NCI-H146 (cell line): ENCODE data around the gene SNCAIP.
"Not testable (repeated sequence)": the region's sequence is repeated elsewhere in the genome, so short reads cannot be mapped to it uniquely, and the experiment has no call there.

Experiments used
- DNase-seq: peaks from one replicate; lab custom pipeline; 2025; lab: John Stamatoyannopoulos, UW

The SNCAIP gene

GRCh38 chr5:122362361-122362760, 50.3 kb downstream of the SNCAIP start:
- no peak for DNase-seq

DNA sequence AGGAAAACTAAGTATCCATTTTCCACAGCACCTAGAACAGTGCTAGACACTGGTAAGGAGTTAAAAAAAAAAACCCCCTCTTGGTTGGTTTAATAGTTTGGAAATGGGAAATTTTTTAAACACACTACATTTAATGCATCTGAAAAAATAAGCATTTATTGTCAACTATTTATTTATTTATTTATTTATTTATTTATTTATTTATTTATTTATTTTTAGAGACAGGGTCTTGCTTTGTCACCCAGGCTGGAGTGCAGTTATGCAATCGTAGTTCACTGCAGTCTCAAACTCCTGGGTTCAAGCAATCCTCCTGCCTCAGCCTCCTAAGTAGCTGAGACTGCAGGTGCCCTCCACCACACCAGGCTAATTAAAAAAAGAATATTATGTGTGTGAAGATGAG, 51.6 kb downstream of the SNCAIP start:
- DNase-seq = no peak

DNA sequence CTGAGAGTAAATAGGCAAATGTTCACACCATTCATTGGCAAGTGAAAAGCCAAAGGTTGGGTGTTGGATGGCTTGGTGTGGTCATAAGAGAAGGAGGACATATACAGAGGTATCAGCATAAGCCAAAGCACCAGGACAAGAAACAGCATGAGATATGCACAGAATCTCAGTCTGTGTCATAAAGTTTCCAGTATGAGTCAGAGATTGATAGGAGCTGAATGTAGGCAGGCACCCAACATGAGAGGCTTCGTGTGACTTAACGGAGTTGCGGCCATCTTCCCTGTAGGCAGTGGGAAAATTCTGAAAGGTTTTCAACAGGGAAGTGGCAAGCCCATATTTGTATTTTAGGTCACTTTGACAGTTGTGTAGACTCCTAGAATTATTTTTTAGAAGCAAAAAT, 54.5 kb downstream of the SNCAIP start:
- no peak for DNase-seq

- DNase-seq = no peak
Measured at GRCh38 chr5:122367456-122367855, 55.4 kb downstream of the SNCAIP start.

- no peak for DNase-seq
Measured at GRCh38 chr5:122368510-122369251, 56.6 kb downstream of the SNCAIP start.

GRCh38 chr5:122369253-122369815, 57.3 kb downstream of the SNCAIP start:
- no peak for DNase-seq

DNA sequence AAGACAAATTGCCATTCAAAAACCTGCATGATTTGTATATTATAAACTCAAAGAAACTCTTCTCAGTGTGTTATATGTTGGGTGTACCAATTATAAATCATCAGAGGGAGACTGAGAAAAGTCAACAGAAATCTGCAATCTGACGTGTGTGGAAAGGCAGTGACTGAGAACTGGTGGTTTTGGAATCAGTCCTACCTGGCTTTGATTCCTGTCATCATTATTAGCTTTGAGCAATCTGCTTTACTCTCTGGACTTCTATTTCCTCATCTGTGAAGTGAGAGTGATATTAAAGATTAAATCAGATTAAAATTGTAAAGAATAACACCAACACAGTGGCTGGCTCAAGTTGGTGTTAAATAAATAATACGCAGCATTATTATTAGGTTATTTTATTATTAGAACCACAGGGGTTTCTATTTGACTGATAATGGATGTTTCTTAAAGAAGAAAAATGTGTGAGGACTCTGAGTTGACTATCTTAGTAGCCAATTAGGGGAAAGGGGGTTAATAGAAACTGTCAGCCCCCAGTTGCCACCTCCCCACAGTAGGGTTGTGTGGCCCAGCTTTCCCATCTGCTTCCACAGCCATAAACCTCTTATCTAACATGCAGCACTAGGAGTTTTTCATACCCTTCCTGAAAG, 59.6 kb downstream of the SNCAIP start:
- no peak for DNase-seq

GRCh38 chr5:122374110-122374509, 62.1 kb downstream of the SNCAIP start:
- no peak for DNase-seq

- no peak for DNase-seq
Measured at GRCh38 chr5:122375801-122376200, 63.8 kb downstream of the SNCAIP start.

GRCh38 chr5:122376250-122376649, 64.2 kb downstream of the SNCAIP start:
- no peak for DNase-seq

- DNase-seq = no peak
Measured at GRCh38 chr5:122377026-122377425, 65.0 kb downstream of the SNCAIP start.

DNA sequence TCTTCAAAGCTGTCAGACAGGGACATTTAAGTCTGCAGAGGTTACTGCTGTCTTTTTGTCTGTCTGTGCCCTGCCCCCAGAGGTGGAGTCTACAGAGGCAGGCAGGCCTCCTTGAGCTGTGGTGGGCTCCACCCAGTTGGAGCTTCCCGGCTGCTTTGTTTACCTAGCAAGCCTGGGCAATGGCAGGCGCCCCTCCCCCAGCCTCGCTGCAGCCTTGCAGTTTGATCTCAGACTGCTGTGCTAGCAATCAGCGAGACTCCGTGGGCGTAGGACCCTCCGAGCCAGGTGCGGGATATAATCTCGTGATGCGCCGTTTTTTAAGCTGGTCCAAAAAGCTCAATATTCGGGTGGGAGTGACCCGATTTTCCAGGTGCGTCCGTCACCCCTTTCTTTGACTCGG, 70.9 kb downstream of the SNCAIP start:
- not testable (repeated sequence) for DNase-seq

GRCh38 chr5:122384739-122385235, 72.8 kb downstream of the SNCAIP start:
- DNase-seq = no peak

DNA sequence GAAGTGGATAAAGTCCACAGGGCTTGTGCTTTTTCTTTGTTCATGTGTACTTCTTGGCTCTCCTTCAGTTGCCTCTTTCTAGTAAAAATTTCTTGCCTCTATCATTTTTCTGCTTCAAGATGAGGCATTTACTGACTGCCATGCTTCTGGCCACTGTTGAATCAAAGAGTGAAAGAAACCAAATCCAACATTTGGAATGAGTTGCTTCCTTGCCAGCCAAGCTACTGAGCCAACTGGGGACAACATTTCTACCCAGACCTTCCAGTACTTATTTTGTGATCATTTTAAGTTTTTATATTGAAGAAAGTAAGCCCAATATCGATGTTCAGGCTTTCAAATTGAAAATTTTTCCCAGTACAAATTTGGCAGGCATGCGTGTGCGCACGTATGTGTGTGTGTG, 73.2 kb downstream of the SNCAIP start:
- no peak for DNase-seq

DNA sequence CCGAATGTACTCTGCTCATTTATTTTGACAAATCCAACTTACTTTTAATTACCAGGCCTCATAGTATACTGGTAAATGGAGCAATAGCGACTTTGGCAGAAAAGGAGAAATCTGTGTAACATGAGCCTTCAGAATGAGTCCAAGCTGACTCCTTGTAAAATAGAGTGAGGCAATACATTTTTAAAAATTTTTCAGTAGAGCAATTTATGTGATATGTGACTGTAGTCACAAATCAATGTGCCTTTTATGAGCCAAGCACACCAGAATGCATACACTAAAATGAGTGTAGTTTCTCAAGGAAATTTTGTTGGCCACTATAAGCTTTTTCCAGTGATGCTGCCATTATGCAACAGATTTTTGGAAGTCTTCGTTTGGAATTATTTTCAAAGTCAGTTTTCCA, 73.8 kb downstream of the SNCAIP start:
- no peak for DNase-seq

DNA sequence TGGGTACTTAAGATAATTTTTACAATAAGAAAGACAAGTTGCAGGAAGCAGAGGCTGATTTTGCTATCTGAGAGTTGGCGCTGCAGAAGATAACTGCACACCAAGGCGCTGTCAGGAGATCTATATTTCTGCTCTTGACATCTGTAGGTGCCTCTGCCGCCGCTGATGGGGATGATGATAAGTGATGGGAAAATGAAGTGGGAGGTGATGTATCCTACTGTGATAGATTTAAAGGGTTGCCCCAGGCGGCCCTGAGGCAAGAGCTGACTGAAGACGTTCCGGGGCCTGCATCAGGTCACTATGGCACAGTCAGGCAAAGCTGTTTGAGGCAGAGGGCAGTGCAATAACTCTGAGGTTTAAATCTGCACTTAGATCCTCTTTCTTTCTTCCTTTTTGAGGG, 78.1 kb downstream of the SNCAIP start:
- DNase-seq = no peak

DNA sequence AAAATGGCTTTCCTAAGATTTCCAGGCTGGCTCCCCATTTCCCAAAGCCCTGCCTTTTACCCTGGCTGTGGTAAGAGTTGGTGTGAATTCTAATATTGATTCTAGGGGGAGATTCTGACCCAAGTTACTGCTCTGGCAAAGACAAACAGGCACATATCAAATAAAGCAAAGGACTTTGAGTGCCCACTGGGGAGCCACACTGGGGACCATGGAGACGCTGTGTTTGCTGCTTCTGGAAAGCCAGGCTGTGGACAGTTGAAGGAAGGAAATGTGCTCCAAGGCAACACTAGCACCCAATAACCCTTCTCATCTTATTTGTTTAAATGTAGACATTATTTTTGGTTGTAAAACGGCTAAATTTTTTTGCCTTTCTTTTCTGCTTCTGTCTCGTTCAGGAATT, 78.7 kb downstream of the SNCAIP start:
- no peak for DNase-seq

DNA sequence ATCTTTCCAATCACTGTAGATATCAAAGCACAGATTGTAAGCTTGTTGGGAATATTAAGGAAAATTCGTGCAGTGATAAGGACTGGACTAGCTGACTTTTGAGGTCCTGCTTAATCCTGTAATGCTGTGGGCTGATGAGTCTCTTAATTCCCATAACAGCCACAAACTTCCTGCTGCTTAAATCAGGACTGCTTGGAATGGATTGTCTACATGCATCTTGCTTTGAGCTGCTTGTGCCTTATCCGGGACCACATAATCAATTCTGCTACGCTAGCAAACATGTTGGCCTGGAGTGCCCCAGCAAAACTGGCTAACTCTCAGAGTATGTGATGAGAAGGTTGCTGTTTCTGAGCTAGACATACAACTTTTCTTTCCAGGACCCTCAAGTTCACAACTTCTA, 79.6 kb downstream of the SNCAIP start:
- no peak for DNase-seq

GRCh38 chr5:122392224-122392623, 80.2 kb downstream of the SNCAIP start:
- no peak for DNase-seq

DNA sequence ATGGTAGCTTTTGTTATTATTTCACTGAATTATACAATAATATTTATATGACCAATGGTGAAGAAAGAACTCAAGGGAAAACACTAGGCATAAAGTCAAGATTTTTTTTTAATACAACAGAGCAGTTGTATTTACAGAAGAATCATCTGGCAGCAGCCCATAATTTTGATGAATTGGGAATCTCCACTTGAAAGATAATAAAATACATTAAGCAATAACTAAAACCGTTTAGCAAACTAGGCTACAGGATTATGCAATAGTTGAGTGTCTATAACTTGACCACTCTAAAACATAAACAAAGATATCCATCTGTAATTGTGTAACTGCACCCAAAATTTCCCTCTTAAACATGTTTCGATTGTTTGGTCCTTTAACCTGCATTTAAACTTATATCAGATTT, 80.8 kb downstream of the SNCAIP start:
- no peak for DNase-seq

DNA sequence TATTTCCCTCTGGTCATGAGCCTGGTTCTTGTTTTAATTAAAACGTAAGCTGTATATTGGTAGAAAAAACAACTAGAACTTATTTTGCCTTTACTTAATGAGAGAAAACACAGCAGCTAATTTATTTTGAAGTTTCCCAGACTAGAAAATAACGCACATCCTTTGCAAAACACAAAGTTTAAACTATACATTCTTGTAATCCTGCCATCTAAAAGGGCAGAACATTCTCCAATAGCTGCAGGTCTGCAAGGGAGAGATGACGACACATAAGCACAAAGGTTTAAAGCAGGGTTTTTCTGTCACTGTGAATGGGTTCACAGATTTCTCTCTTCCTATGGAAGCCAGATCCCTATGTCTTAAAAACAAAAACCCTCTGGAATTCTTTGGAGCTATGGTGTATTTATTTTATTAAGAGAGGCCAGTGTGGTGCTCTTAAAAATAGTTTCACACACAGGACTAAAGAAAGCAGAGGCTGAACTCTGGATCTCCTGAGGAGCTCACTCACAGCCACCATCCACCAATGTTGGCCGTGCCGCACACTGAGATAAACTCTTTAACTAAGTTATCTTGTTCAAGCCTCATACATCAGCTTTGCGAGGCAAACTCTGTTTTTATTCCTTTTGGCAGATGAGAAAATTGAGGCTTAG, 82.4 kb downstream of the SNCAIP start:
- DNase-seq = no peak

DNA sequence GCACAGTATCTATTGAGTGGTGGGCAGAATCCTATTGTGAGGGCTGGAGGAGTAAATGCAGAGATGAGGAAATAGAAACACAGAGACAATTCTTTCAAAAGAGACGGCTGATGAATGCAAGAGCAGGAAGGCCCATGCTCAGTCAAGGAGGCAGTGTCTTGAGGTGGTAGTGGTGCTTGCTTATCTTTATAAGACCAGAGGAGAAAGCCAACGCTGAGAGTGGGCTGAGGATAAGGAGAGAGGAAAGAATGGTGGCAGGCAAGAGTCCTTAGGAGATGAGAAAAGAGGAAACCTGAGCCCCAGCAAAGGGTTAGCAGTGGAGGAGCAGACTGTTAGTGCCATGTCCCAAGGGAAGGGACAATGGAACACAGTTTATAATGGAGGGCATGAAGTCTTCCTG, 86.0 kb downstream of the SNCAIP start:
- DNase-seq = no peak

DNA sequence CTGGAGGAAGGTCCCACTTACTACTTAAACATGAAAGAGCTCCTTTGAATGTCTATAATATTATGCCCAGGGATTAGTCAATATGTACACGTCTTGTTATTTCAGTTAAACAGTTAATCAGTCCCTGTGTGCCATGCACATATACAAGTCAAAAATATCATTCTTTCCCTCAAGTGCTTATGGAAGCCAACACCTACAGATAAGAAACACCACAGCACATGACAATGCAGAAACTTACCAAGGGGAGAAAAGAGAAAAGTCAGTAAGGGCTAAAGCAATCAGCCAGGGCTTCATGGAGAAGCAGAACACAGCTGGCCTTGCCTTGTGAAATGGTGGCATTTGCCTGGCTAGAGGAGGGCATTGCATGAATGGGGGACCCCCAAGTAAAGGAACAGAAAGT, 88.3 kb downstream of the SNCAIP start:
- no peak for DNase-seq
